ENCODE data around the gene SMPD3.

Gene SMPD3

DNA sequence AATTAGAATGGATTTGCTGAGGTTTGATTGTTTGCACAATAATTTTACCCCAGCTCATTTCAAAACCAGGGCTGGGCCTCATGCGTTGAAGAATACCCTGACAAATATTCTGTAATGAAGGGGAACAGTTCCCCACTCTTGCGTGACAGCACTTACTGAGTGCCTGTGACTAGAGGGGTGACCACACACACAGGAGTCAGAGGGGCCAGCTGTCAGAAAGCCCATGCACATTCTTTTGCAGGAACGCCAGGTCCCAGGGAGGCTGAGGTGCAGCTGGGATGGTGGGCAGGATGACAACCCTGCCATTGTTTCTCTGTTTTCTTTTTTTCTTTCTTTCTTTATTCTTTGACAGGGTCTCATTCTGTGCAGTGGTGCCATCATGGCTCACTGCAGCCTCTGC is 44.6 kb downstream of the SMPD3 start:
- DNase-seq (ENCODE audit: low spot score) = no peak

- DNase-seq (ENCODE audit: low spot score) = no peak
Measured at GRCh38 chr16:68403177-68403576, 45.1 kb downstream of the SMPD3 start.

DNA sequence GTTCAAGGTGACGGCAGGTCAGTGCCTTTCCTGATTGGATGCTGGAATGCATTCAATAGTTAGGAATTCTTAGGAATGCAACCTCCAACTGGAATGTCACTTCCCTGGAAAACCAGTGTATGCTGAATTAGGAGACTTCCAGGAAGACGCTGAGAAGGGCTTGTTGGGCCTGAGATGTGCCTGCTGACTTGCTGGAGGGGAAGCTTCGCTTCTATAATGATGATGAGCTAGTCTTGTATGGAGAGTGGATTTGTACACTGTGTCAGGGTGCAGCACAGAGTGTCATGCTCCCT is 45.6 kb downstream of the SMPD3 start:
- no peak for DNase-seq (ENCODE audit: low spot score)

DNA sequence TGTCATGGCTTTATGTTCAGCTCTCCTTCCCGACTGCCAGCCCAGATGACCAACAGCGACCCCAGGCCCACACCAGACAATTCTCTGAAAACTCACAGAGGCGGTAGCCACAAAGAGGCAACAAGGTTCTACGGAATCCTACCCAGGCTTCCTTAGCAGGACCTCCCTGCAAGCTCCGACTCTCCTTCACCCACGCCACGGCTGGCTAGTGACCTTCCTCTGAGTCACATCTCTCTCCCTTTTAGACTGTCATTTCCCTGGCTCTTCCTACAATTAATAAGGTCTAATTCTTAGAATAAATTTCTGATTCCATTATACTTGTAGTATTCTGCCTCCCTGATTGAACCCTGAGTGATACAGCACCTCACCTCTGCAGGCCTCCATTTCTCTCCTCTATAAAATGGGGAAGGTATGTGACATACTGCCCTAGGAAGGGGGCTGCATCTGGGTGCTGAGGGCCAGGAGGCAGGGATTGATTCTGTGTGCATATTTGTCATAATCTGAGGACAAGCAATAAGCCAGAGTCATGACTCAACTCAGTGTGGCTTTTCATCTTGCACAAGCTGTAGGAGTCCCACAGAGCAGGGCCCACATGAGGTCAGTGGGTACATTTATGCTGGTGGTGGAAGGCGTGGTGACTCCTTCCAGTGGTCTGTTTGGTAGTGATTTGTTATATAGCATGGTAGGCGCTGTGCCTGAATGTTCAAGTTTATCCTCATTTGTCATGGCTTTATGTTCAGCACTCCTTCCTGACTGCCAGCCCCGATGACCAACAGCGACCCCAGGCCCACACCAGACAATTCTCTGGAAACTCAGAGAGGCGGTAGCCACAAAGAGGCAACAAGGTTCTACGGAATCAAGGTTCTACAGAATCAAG is 46.2 kb downstream of the SMPD3 start:
- no peak for DNase-seq (ENCODE audit: low spot score)

GRCh38 chr16:68400924-68401460 is 47.3 kb downstream of the SMPD3 start:
- DNase-seq (ENCODE audit: low spot score) = no peak

GRCh38 chr16:68400083-68400923 is 48.0 kb downstream of the SMPD3 start:
- DNase-seq (ENCODE audit: low spot score) = no peak

GRCh38 chr16:68399456-68399855 is 48.9 kb downstream of the SMPD3 start:
- DNase-seq (ENCODE audit: low spot score) = no peak

DNA sequence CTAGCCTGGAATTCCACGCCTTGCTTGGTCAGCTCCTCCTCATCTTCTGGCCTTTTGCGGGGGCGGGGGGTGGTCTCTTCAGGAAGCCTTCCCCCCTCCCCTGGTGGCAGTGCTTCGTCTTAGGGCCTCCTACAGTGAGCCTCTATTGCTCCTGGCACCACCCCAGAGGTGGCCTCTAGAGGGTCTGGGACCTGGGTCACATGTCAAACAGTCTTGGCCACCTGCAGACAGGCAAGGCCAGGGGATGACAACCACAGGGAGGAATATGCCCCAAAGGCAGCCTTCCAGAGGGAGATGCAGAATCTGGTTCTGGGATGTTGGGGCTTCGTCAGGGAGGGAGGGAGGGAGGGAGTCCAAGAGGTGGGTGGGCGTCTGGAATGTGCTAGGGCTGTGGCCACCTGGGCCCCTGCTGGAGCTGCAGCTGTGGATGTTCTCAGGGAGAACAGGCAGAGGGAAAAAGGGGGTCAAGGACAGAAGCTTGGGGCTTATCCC is 50.6 kb downstream of the SMPD3 start:
- DNase-seq (ENCODE audit: low spot score) = no peak

- peak; percentile 46 for DNase-seq (ENCODE audit: low spot score)
Measured at GRCh38 chr16:68396481-68396880, 51.8 kb downstream of the SMPD3 start.

GRCh38 chr16:68395815-68396214 is 52.5 kb downstream of the SMPD3 start:
- DNase-seq (ENCODE audit: low spot score) = no peak

DNA sequence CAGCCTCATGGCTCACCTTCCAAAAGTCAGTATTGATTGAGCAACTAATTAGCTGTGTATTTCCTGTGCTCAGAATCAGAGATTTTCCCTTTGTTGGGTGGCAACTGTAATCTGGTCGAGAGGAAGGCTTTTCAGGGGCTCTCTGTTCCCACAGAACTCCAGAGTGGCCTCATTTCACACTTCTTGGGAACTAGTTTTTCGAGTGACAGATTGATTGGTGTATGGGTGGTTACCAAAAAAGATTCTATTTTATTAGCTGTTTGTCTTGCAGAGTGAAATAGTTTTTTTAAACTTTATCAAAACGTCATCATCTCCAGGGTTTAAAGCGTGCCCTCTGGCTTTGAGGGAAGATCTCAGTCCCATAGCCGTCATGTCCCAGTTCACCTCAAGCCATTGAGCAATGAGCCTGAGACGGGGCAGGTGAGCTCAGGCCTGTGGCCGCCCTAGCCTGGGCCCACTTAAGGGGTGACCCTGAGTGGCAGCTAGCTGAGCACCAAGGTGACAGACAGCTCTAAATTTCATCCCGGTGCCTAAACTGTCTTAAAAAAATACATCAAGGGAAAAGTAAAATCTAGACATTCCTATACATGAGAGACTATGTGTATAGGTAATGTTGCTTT is 53.0 kb downstream of the SMPD3 start:
- no peak for DNase-seq (ENCODE audit: low spot score)

GRCh38 chr16:68393333-68393732 is 55.0 kb downstream of the SMPD3 start:
- DNase-seq (ENCODE audit: low spot score) = no peak

DNA sequence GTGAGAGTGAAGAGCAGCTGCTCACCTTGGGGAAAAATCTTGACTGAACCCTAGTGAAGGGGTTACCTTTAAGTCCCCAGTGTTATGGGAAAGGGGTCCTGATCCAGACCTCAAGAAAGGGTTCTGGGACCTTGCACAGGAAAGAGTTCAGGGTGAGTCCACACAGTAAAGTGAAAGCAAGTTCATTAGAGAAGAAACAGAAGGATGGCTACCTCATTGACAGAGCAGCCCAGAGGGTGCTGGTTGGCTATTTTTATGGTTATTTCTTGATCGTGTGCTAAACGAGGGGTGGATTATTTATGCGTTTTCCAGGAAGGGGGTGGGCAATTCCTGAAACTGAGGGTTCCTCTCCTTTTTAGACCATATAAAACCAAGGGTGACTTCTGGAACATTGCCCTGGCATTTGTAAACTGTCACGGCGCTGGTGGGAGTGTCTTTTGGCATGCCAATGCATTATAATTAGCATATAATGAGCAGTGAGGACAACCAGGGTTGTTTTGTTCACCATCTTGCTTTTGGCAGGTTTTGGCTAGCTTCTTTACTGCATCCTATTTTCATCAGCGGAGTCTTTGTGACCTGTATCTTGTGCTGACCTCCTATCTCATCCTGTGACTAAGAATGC is 58.4 kb downstream of the SMPD3 start:
- no peak for DNase-seq (ENCODE audit: low spot score)

DNA sequence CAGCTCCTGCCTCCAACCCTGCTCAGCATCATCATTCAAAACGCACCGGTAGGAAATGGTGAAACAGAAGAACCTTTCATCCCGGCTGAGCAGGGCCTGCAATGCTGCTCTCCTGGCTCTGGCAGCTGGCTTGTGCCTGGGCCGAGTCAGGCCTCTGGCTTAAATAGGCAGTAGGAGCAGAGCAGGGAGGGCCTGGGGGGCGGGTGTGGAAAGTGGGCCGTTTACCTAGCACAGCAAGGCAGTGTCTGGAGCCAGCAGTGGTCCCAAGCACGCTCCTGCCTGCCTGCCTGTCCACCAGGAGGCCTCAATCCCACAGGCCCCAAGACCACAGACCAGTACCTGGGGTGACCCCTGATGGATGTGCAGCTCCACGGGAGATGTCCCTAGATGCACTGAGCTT is 59.3 kb downstream of the SMPD3 start:
- no peak for DNase-seq (ENCODE audit: low spot score)

DNA sequence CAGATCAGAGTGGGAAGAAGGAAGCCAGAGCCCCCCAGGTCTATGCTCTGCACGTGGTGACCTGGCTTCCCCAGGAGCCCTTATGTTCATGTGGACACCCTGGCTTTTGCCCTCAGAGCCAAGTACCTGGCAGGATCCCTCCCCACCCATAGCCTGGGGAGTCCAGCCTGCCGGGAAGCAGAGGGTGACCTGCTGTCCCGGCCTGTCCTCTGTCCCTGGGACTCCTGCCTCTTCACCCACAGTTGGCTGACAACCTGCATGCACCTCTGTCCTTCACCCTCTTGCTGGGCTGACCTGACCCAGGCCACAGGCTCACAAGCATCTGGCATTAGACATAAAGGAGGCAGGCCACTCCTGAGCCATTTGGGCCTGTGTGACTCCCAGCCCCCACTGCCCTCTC is 60.2 kb downstream of the SMPD3 start:
- DNase-seq (ENCODE audit: low spot score) = no peak

DNA sequence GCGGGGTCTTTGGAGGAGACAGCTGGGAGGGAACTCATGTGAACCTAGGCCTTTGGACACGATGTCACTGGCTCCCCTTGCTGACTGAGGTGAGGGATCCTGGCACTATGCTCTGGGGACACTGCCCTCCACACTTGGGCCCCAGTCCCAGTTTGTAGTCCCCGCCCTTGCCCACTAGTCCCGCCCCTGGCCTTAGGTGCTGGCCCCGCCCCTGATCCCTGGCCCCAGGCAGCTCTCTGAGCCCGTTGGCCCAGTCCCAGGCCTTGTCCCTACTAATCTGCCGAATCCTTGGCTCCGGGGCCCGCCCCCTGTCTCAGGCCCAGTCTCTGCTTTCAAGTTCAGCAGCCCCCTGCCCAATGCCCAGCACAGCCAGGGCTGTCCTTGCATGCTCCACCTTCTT is 61.0 kb downstream of the SMPD3 start:
- DNase-seq (ENCODE audit: low spot score) = no peak

DNA sequence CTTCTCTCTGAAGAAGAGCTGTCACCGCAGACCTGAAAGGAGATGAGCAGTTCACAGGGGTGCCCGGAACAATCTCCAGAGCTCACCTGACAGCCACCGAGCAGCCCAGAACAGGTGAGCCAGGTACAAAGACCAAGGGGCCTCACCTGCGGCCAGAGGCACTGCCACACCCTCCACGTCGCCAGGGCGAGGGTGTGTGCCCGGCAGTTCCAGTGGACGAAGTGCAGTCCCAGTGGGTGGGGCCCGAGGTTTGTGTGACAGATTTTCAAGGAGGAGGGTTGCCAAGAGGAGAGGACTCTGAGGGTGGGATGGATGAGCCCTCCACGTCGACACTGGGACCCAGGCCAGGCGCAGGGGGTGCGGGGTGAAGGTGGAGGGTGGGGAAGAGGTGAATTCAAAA is 61.7 kb downstream of the SMPD3 start:
- no peak for DNase-seq (ENCODE audit: low spot score)

GRCh38 chr16:68385371-68385770 is 62.9 kb downstream of the SMPD3 start:
- no peak for DNase-seq (ENCODE audit: low spot score)

DNA sequence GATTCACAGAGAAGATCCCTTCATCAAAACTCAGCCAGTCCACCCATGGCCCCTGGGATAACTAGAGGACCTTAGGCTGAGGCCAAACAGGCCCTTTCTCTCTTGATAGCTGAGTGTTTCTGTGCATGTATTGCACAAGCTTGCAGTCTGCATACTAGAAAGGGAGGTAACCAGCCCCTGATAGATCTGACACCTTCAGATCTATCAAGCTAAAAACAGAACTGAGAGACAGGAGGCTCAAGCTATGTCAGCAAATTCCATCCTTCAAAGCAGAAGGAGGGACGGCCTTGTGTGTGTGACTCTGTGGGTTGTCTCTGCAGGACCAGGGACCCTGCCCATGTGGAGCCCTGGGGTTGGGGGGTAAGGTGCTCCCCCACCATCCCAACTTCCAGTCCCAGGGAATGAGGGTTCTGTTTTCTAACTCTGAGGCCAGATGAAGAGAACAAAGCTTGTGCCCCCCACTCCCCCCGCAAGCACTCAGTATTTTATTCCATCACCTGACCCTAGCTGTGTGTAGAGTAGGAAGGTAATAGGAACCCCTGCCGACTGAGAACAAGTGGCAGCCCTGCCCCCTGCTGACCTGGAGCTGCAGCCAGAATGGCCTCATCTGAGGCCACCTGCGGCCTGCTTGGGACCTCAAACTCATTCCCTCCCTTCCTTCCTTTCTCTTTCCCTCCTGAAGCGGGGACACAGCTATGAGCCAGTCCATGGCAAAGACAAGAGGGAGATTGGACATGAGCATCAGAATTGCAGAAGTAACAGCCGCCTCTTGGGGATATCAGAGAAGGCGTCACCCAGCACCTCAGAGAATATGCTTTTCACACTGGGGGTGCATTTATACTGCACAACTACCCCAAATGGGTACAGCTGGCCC is 63.8 kb downstream of the SMPD3 start:
- DNase-seq (ENCODE audit: low spot score) = no peak

DNA sequence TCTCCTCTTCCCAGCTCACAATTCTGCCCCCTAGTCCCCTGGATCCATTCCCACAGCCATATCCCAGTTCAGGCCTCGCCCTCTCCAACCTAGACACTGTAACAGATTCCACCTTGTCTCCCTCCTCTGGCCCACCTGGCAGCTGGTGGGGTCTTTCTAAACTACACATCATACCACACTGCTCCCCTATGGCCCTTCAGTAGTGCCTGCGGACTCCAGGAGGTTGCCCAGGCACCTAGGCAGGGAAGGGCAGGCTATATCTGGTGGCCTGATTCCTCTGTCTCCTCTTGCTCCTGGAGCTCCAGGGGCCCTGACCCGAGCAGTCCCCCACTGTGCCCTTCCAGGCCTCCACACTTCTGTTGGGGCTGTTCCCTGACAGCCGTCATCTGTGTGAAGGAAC is 64.5 kb downstream of the SMPD3 start:
- no peak for DNase-seq (ENCODE audit: low spot score)

- DNase-seq (ENCODE audit: low spot score) = peak; percentile 73
Measured at GRCh38 chr16:68382296-68382718, 66.0 kb downstream of the SMPD3 start.

All from germinal center (tissue), 1 donor.